ENCODE data around the gene SLC12A3.
A peak's percentile ranks its signal among the peaks of the same experiment; 100 is the strongest.

Gene SLC12A3

DNA sequence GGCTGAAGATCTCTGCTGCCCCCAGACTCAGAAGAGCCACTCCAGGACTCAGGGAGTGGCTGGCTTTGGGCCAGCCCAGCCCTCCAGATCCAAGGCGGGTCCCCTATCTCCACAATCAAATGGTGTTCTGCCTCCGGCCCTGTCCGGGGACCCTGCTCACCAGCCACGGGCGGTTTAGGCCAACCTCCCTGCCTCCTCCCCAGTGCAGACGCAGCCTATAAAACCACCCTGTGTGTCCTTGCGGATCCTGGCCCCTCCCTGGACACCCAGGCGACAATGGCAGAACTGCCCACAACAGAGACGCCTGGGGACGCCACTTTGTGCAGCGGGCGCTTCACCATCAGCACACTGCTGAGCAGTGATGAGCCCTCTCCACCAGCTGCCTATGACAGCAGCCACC is at the start of gene SLC12A3:
SLC12A3 (plus strand) TSS at position 248 of the 400 bp plus-strand sequence; CDS start at position 277, 29 bp downstream.
- no peak for DNase-seq (ENCODE audit: low spot score)

- DNase-seq (ENCODE audit: low spot score) = peak; percentile 66
Observed at GRCh38 chr16:56815721-56816120, 49.3 kb upstream of the SLC12A3 start.

GRCh38 chr16:56817056-56817455 is 48.0 kb upstream of the SLC12A3 start:
- no peak for DNase-seq (ENCODE audit: low spot score)

DNA sequence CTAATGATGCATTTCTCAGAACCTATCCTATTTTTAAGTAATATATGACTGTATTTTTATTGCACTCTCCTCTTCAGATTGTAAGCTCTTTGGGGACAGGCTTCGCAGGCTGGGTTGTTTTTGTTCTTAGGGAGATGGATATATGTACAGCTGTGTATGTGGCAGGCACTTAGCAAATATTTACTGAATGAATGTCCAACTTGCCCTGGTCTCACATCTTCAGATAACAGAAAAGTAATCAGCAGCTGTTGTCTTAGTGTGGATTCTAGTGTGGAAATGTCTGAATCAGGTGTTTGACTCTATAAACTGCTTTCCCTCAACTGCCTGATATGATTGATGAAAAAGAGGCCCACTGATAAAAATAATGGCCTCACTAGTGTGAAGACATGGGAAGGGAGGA is 47.1 kb upstream of the SLC12A3 start:
- DNase-seq (ENCODE audit: low spot score) = no peak

DNA sequence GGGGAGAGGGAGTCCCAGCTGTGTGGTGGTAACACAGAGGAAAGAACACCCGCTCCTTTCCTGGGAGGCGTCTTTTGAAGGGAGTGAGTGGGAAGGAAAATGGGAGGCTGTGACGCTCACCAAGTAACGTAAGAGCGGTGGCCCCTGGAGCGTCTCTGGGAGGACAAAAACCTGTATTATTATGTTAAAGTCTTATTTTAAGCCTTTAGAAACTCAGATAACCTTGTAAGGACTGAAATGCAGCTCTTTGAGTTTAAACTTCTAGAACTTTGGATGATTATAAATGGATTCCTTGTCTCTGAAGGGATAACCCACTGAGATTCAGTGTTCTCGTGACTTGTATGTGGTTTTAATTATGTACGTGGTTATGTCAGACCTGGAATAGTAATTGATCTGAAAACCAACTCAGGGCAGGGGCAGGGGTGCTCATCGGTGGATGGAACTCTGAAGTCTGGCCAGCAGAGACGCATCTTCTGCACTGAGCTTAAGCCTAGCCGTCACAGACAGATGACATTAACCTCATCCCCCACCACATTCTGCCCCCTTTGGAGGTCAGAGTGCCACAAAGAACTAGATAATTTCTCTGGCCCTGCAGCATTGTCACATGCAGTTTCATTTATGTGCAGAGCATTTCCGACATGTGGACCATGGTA is 41.8 kb upstream of the SLC12A3 start:
- DNase-seq (ENCODE audit: low spot score) = no peak

DNA sequence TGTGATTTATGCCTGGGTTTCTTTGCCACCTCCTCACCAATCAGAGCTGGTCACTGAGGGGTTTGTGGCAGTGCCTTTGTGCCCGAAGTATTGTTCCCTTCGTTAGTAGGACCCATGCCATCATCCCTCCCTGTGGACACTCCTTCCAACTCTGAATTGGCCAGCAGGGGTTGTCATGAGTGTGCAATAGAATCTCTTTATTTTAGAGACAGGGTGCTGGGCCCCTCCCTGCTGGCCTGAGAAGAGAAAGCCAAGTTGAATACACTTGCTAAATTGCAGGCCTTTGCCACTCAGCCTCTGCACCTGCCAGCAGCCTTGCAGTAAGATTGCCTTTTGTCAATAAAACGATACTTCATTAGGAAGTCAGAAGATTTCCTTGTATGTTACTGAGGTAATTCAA is 40.7 kb upstream of the SLC12A3 start:
- peak; percentile 67 for DNase-seq (ENCODE audit: low spot score)

GRCh38 chr16:56824804-56825203 is 40.2 kb upstream of the SLC12A3 start:
- no peak for DNase-seq (ENCODE audit: low spot score)

DNA sequence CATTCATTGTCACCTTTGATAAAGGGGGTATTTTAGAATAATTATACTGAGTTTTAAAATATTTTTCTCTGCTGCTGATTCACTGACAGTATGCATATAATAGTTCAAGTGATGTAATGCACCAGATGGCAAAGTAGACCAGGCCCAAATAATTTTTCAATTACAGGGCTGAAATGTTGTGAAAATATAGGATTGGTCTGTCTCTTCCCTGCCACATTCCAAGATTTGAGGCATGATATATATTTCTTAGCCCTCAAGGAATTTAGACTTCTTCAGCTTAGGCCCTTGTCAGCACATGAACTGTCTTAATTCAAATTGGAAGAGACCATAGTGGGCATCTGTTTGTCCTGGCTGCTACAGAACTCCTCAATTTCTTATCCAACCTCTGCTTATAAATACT is 39.2 kb upstream of the SLC12A3 start:
- DNase-seq (ENCODE audit: low spot score) = no peak

GRCh38 chr16:56828647-56829046 is 36.4 kb upstream of the SLC12A3 start:
- no peak for DNase-seq (ENCODE audit: low spot score)

DNA sequence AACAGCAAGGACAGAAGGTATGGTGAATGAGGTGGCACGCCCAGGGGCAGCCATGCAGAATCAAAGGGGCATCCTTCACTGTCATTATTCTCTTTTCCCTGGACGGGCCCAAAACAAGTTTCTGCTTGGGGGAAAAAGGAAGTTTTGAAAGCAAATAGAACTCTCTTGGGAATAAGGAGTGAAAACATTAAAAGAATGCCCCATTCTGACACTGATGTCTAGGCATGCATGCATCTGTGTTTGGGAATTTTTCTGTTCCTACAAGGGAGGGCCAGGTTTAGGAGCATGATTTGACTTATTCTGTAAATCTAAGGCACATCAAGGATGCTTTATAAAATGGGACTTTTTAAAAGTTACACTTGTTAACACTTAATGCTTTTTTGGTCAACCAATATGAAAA is 34.3 kb upstream of the SLC12A3 start:
- DNase-seq (ENCODE audit: low spot score) = no peak

DNA sequence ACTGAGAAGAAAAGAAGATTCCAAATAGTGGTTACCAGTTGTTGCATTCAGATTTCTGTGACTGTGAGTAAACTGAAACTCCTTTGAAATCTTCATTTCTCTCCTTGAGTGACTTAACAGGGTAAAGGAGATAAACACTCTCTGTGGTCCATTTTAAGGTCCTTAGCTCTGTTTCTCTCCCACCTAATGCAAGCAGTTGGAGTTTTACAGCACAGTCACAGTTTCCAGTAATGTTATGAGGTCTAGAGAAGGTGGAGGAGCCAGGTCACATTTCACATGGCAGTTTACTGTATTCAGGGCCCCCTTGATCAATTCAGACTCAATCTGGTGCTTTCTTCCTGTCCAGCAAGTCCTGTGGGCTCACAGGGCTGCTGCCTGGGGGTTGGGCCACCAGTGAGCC is 32.2 kb upstream of the SLC12A3 start:
- DNase-seq (ENCODE audit: low spot score) = no peak

GRCh38 chr16:56833243-56833970 is 31.6 kb upstream of the SLC12A3 start:
- no peak for DNase-seq (ENCODE audit: low spot score)

DNA sequence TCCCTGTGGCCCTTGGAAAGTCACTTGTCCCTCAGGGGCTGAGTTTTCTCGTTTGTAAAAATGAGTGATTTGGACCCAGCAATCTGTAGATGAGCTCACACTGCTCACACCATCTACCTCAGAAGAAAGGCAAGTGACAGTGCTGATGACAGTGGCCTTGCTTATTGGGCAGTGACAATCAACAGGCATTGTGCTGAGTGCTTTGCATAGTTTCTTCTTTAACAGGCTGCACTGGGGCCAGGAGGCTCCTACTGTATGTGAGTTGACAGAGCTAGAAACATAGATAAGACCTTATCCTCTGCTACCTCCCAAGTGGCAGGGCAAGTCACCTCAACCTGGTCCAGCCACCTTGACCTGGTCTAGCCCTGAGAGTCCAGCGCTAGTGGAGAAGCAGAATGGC is 29.7 kb upstream of the SLC12A3 start:
- DNase-seq (ENCODE audit: low spot score) = no peak

GRCh38 chr16:56836410-56837230 is 28.4 kb upstream of the SLC12A3 start:
- DNase-seq (ENCODE audit: low spot score) = no peak

- DNase-seq (ENCODE audit: low spot score) = no peak
Observed at GRCh38 chr16:56838622-56839337, 26.2 kb upstream of the SLC12A3 start.

GRCh38 chr16:56841233-56841632 is 23.8 kb upstream of the SLC12A3 start:
- DNase-seq (ENCODE audit: low spot score) = no peak

- DNase-seq (ENCODE audit: low spot score) = no peak
Observed at GRCh38 chr16:56841659-56842058, 23.3 kb upstream of the SLC12A3 start.

DNA sequence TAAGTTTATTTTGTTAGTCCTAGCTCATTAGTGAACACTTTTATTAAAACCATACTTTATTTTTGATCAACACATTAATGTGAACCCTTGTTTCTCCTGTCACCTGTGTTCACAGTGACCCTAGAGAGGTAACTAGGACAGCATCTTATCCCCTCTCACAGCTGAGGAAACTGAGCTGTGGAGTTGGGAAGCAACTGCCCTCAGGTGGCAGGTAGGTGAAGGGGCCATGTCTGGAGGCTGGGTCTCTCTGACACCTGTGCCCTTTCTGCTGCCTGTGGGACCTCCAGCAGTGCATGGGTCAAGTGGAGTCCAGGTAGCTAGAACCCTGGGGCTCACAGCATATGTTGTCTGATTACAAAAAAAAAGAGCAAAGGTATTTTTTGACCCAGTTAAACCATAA is 22.9 kb upstream of the SLC12A3 start:
- no peak for DNase-seq (ENCODE audit: low spot score)

GRCh38 chr16:56844056-56844455 is 21.0 kb upstream of the SLC12A3 start:
- peak; percentile 59 for DNase-seq (ENCODE audit: low spot score)

DNA sequence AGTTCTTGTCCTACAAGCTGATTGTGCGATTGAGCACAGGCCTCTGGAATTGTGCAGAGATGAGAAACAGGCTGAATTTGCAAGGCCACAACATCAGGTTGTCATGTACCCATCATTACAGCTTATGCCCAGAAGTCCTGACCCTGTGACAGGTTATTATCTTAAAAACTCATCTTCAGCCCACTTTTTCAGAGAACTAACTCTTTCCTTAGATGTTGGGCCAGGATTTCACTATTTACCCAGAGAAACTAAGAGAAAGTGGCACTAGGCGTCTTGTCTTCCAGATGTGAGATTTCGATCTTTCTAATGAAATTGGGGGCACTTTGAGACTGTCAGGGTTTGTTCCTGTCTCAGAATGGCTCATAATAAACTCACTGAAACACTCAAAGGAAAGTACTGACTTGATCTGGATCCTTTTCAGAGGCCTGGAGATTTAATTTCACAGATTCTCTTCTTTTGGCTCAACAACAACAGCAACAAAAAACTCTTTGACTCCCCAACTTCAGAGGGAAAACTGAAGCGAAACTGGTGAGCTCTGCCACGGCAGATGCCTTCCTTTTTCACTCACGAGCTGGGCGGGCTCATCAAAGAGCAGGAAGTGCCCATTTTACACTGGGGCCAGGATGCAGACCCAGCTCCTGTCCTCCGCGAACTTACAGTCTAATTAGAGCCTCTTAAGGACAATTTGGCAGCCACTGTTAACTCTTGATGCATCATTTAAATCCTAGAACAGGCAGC is 17.7 kb upstream of the SLC12A3 start:
- DNase-seq (ENCODE audit: low spot score) = no peak
